HG03175 (cell line): ENCODE data around the gene ADAMTS12.

Source experiments
- ATAC-seq: cut with Tn5 transposase; IDR thresholded peaks from one replicate; pipeline ENCODE4 v1.9.1; 2021; ENCODE audit warnings: mild to moderate bottlenecking, moderate library complexity; ENCODE audit not compliant: unreplicated experiment

The ADAMTS12 gene

GRCh38 chr5:33662722-33663427, 228.9 kb downstream of the ADAMTS12 start:
- ATAC-seq = no peak

- ATAC-seq = no peak
Measured at GRCh38 chr5:33659526-33660169, 232.1 kb downstream of the ADAMTS12 start.

- ATAC-seq = no peak
Measured at GRCh38 chr5:33657804-33658440, 233.9 kb downstream of the ADAMTS12 start.

GRCh38 chr5:33657176-33657575, 234.6 kb downstream of the ADAMTS12 start:
- ATAC-seq = no peak

- ATAC-seq = no peak
Measured at GRCh38 chr5:33650911-33651310, 240.9 kb downstream of the ADAMTS12 start.

GRCh38 chr5:33649549-33650482, 242.0 kb downstream of the ADAMTS12 start:
- ATAC-seq = no peak

GRCh38 chr5:33641744-33642505, 249.9 kb downstream of the ADAMTS12 start:
- ATAC-seq = peak; percentile 72

GRCh38 chr5:33639474-33639873, 252.3 kb downstream of the ADAMTS12 start:
- ATAC-seq = no peak

GRCh38 chr5:33637011-33637410, 254.8 kb downstream of the ADAMTS12 start:
- no peak for ATAC-seq

GRCh38 chr5:33635582-33635981, 256.2 kb downstream of the ADAMTS12 start:
- no peak for ATAC-seq

- ATAC-seq = no peak
Measured at GRCh38 chr5:33633699-33634098, 258.1 kb downstream of the ADAMTS12 start.

- ATAC-seq = peak; percentile 98
Measured at GRCh38 chr5:33631786-33632185, 260.0 kb downstream of the ADAMTS12 start.

- no peak for ATAC-seq
Measured at GRCh38 chr5:33631139-33631538, 260.7 kb downstream of the ADAMTS12 start.

GRCh38 chr5:33629999-33630398, 261.8 kb downstream of the ADAMTS12 start:
- no peak for ATAC-seq

- no peak for ATAC-seq
Measured at GRCh38 chr5:33628796-33629195, 263.0 kb downstream of the ADAMTS12 start.

- ATAC-seq = no peak
Measured at GRCh38 chr5:33621514-33621913, 270.3 kb downstream of the ADAMTS12 start.

- ATAC-seq = no peak
Measured at GRCh38 chr5:33614039-33614438, 277.8 kb downstream of the ADAMTS12 start.

GRCh38 chr5:33612386-33612785, 279.4 kb downstream of the ADAMTS12 start:
- ATAC-seq = no peak

- ATAC-seq = no peak
Measured at GRCh38 chr5:33611877-33612276, 279.9 kb downstream of the ADAMTS12 start.

GRCh38 chr5:33608344-33609041, 283.3 kb downstream of the ADAMTS12 start:
- no peak for ATAC-seq
